KG1 (cell line): ENCODE data around the gene TBCCD1.
"Not testable (repeated sequence)": the region's sequence is repeated elsewhere in the genome, so short reads cannot be mapped to it uniquely, and the experiment has no call there.

Source experiments
- DNase-seq: peaks from one replicate; lab custom pipeline; 2025; lab: John Stamatoyannopoulos, UW

TBCCD1 gene

GRCh38 chr3:186549497-186549896 is 17.6 kb downstream of the TBCCD1 start:
- DNase-seq: no peak

GRCh38 chr3:186544281-186544680 is 22.9 kb downstream of the TBCCD1 start, which contains the start of gene CRYGS:
CRYGS (minus strand) TSS chr3:186544380; CDS start chr3:186544326, 54 bp downstream.
- DNase-seq: no peak

- DNase-seq: no peak
Observed at GRCh38 chr3:186540835-186541226, 26.3 kb downstream of the TBCCD1 start.

- peak; percentile 59 for DNase-seq
Observed at GRCh38 chr3:186540221-186540834, 26.8 kb downstream of the TBCCD1 start.

GRCh38 chr3:186538779-186539178 is 28.4 kb downstream of the TBCCD1 start:
- DNase-seq: no peak

- DNase-seq: no peak
Observed at GRCh38 chr3:186536883-186537844, 30.0 kb downstream of the TBCCD1 start.

- no peak for DNase-seq
Observed at GRCh38 chr3:186534113-186534669, 32.9 kb downstream of the TBCCD1 start.

GRCh38 chr3:186532598-186533072 is 34.5 kb downstream of the TBCCD1 start:
- DNase-seq: no peak

GRCh38 chr3:186531694-186532093 is 35.4 kb downstream of the TBCCD1 start:
- not testable (repeated sequence) for DNase-seq

GRCh38 chr3:186530415-186530814 is 36.7 kb downstream of the TBCCD1 start:
- no peak for DNase-seq

- peak; percentile 38 for DNase-seq
Observed at GRCh38 chr3:186529201-186529999, 37.7 kb downstream of the TBCCD1 start.

- DNase-seq: no peak
Observed at GRCh38 chr3:186526256-186526606, 40.9 kb downstream of the TBCCD1 start.

GRCh38 chr3:186525369-186526255 is 41.5 kb downstream of the TBCCD1 start:
- no peak for DNase-seq

- no peak for DNase-seq
Observed at GRCh38 chr3:186524616-186525015, 42.5 kb downstream of the TBCCD1 start.

GRCh38 chr3:186523434-186523833 is 43.7 kb downstream of the TBCCD1 start:
- DNase-seq: no peak

GRCh38 chr3:186523022-186523421 is 44.1 kb downstream of the TBCCD1 start:
- no peak for DNase-seq

GRCh38 chr3:186520957-186521842 is 45.9 kb downstream of the TBCCD1 start:
- no peak for DNase-seq

GRCh38 chr3:186520431-186520830 is 46.7 kb downstream of the TBCCD1 start:
- no peak for DNase-seq

GRCh38 chr3:186519021-186519658 is 48.0 kb downstream of the TBCCD1 start:
- no peak for DNase-seq
